Stimulated activated CD4-positive, alpha-beta T cell treated with anti-CD3 and anti-CD28 coated beads, TNF-alpha, amount 100 ng/mL, for 24 hours (primary cell): Measurements from ENCODE around the gene SLC10A6.

Source experiments
- DNase-seq, 3 experiments: peaks; one replicate each; pipeline ENCODE4 v3.0.0-alpha.2; 2020; ENCODE audit warnings: low read depth in 3 of 3

SLC10A6 gene

DNA sequence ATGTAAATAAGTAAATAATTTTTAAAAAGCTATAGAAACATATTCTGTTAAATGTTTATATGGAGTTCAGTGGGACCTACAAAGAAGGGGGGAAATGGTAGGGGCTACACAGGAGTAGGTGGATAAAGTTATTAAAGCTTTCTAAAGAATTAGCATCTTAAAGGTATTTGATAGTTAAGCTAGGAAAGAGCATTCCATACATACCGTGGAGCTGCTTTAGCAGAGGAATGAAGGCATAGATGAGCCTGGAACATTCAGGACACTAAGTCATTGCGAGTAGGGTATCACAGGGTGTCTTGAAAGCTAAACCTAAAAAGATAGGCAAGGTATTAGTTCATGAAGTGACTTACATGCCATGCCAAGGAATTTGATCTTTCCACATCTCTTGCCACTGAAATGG is 60.4 kb downstream of the SLC10A6 start:
- no peak for DNase-seq

DNA sequence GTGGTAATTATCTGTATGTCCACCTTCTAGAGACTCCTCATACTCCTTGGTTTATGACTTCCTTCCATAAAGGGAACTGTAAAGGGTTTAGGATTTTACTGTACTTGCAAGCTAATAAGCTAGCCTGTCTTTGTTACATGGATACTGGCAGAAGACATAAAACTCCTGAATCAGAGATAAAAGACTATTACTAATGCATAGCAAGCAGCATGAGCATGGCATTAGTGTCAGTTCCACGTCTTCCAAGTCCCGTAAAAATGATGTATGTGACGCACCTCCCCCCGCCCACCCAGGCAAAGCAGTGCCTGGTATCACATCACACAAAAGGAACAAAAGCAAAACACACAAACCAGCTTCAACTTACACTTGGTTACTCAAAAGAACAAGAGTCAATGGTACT is 71.0 kb downstream of the SLC10A6 start:
- DNase-seq: no peak

DNA sequence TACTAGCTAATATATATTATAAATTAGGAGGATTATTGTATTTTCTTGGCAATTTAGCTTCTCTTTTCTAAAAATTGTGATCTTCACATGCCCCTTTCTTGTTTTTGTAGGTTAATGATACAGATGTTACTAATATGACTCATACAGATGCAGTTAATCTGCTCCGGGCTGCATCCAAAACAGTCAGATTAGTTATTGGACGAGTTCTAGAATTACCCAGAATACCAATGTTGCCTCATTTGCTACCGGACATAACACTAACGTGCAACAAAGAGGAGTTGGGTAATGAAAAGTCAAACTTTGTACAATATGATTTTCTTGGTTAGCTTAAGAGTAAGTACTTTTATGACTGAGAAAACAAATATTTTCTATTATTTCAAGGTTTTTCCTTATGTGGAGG is 74.1 kb downstream of the SLC10A6 start:
- DNase-seq: no peak
